B cell (primary cell): ENCODE measurements around the gene ELOVL6. TPM values are rescaled to one million over a fixed set of nuclear protein-coding genes. Genes with fewer than 3 reads are reported as not detected.

Source experiments
- ATAC-seq: fragments of 200-7000 bp; cut with Tn5 transposase; one replicate; pipeline ENCODE4 v1.10.0; 2021; ENCODE audit warnings: low read depth, mild to moderate bottlenecking, moderate number of reproducible peaks, moderate library complexity
- CTCF ChIA-PET: fragments of 350-600 bp; sonication (Branson Sonifier 250); formaldehyde crosslinking; loops from one replicate; lab custom pipeline; 2021; ENCODE audit warnings: antibody characterized with exemption, inconsistent platforms; lab: Charles Lee
- POLR2A ChIA-PET: fragments of 350-600 bp; sonication (Branson Sonifier 250); formaldehyde crosslinking; loops from one replicate; lab custom pipeline; 2021; ENCODE audit warnings: antibody characterized with exemption; lab: Charles Lee
- DNase-seq: peaks from one replicate; pipeline ENCODE4 v3.0.0; 2013
- H2AFZ ChIP-seq: 2 replicates; pipeline ENCODE4 v1.6.1; 2012; ENCODE audit warnings: mild to moderate bottlenecking, low read depth, low read length; ENCODE audit not compliant: insufficient read depth, poor library complexity, severe bottlenecking
- H3K27ac ChIP-seq, 2 donors: 1 replicate in 1 of 2; 2 replicates in 1 of 2; pipeline ENCODE4 v1.5.1; 2012 to 2013; ENCODE audit warnings: low read length in 2 of 2, mild to moderate bottlenecking in 2 of 2, moderate library complexity in 1 of 2
- H3K27me3 ChIP-seq, 4 experiments: fragments of 200-600 bp in 1 of 4; sonication (generic) in 1 of 4; replicated peaks in 1 of 4; 1 replicate in 2 of 4; 2 replicates in 2 of 4; pipeline versions ENCODE4 v1.6.1 to v1.7.0; 2013 to 2016; ENCODE audit warnings: low read length in 3 of 4, mild to moderate bottlenecking in 2 of 4, mixed read lengths in 1 of 4, moderate library complexity in 1 of 4; ENCODE audit not compliant: insufficient read depth in 4 of 4, control insufficient read depth in 3 of 4; ENCODE audit errors: control extremely low read depth in 1 of 4
- H3K36me3 ChIP-seq, 2 experiments: replicated peaks in 1 of 2; 1 replicate in 1 of 2; 2 replicates in 1 of 2; pipeline versions ENCODE4 v1.6.1 to v1.7.1; 2013; ENCODE audit warnings: low read length in 1 of 2; ENCODE audit not compliant: insufficient read depth in 2 of 2, control insufficient read depth in 1 of 2; ENCODE audit errors: control extremely low read depth in 1 of 2, extremely low read depth in 1 of 2
- H3K4me1 ChIP-seq, 2 donors: fragments of 200-600 bp in 1 of 2; sonication (generic) in 1 of 2; 1 replicate in 1 of 2; 2 replicates in 1 of 2; pipeline versions ENCODE4 v1.5.1 to v1.6.1; 2013 to 2017; ENCODE audit warnings: low read length in 2 of 2; ENCODE audit not compliant: control insufficient read depth in 2 of 2, insufficient read depth in 2 of 2
- H3K4me2 ChIP-seq: replicated peaks from 2 replicates; pipeline ENCODE3; 2012; ENCODE audit warnings: mild to moderate bottlenecking, low read depth, low read length; ENCODE audit not compliant: poor library complexity, severe bottlenecking
- H3K4me3 ChIP-seq, 5 experiments: fragments of 200-600 bp in 1 of 5; sonication (generic) in 1 of 5; 1 replicate in 3 of 5; 2 replicates in 2 of 5; pipeline versions ENCODE4 v1.5.1 to v1.7.0; 2011 to 2016; ENCODE audit warnings: low read length in 4 of 5, mild to moderate bottlenecking in 4 of 5, low read depth in 2 of 5, control low read depth in 1 of 5, moderate library complexity in 1 of 5; ENCODE audit not compliant: insufficient read depth in 1 of 5; ENCODE audit errors: control extremely low read depth in 1 of 5, extremely low read depth in 1 of 5
- H3K79me2 ChIP-seq: fragments of 200-600 bp; sonication (generic); one replicate; pipeline ENCODE4 v1.6.0; 2016; ENCODE audit warnings: low read length; ENCODE audit not compliant: control insufficient read depth, insufficient read depth
- H3K9ac ChIP-seq: fragments of 200-600 bp; sonication (generic); 2 replicates; pipeline ENCODE4 v1.6.1; 2017; ENCODE audit warnings: mild to moderate bottlenecking, low read length, moderate library complexity
- H3K9me3 ChIP-seq, 3 donors: one replicate each; pipeline versions ENCODE4 v1.6.1 to v1.7.1; 2013; ENCODE audit warnings: low read length in 2 of 3; ENCODE audit not compliant: control insufficient read depth in 2 of 3, insufficient read depth in 1 of 3; ENCODE audit errors: control extremely low read depth in 1 of 3
- H4K20me1 ChIP-seq: 2 replicates; pipeline ENCODE4 v1.6.0; 2012; ENCODE audit warnings: mild to moderate bottlenecking, low read length; ENCODE audit not compliant: insufficient read depth, control insufficient read depth, poor library complexity, severe bottlenecking
- H3K27ac Mint-ChIP-seq: one replicate; pipeline ENCODE4 v1.8.0; 2021; ENCODE audit warnings: mixed read lengths
- H3K27me3 Mint-ChIP-seq: one replicate; pipeline ENCODE4 v1.8.0; 2021; ENCODE audit warnings: mixed read lengths
- H3K4me1 Mint-ChIP-seq: one replicate; pipeline ENCODE4 v1.8.0; 2021; ENCODE audit warnings: mixed read lengths
- H3K4me3 Mint-ChIP-seq: one replicate; pipeline ENCODE4 v1.8.0; 2021; ENCODE audit warnings: mixed read lengths
- H3K9me3 Mint-ChIP-seq: one replicate; pipeline ENCODE4 v1.8.0; 2022; ENCODE audit warnings: mixed read lengths; ENCODE audit not compliant: insufficient read depth
- CTCF ChIP-seq: fragments of 200-600 bp; IDR thresholded peaks from one replicate; pipeline ENCODE4 v1.8.0; 2022; ENCODE audit warnings: antibody characterized with exemption, mild to moderate bottlenecking
- EZH2 ChIP-seq: IDR thresholded peaks from 2 replicates; pipeline ENCODE4 v1.6.1; 2012; ENCODE audit warnings: borderline replicate concordance, low read depth, mild to moderate bottlenecking, moderate library complexity, low read length; ENCODE audit not compliant: insufficient read depth, poor library complexity, severe bottlenecking
- WGBS: methylation state at CpG from one replicate; pipeline ENCODE4 v1.1.5; 2013; ENCODE audit warnings: missing lambda C conversion rate; ENCODE audit not compliant: insufficient coverage; 5-methylcytosine and 5-hydroxymethylcytosine counted together
- intact Hi-C: fragments of 100-400 bp; cut with micrococcal nuclease; formaldehyde crosslinking; loops from one replicate; pipeline ENCODE4 v1.10.0; 2022
- polyA plus RNA-seq: library from polyadenylated mRNA; depleted of rRNA; stranded (reverse); fragments of >200 nt; gene quantifications from 2 replicates; pipeline ENCODE4 v1.2.3, GENCODE V29; 2012
- total RNA-seq, 2 donors: library from RNA; stranded (reverse); fragments of 120-200 nt in 1 of 2; gene quantifications; 1 replicate in 1 of 2; 2 replicates in 1 of 2; pipeline versions ENCODE4 v1.2.3 to v1.2.4, GENCODE V29; 2013 to 2022

Gene ELOVL6
- total and polyA plus RNA-seq, 2 donors (not counting 1 experiment from before 2014, with no cell fraction given): 0.10 to 0.22 TPM

GRCh38 chr4:110172972-110173371, 25.4 kb downstream of the ELOVL6 start:
- Histone ChIP-seq H3K79me2 (no peaks in the 10 kb centered on the region), H3K9ac (no peak overlapping the region), H3K27me3 (no peaks in the 10 kb centered on the region), H3K27ac (no peak overlapping the region), H3K4me1 (no peaks in the 10 kb centered on the region), H3K9me3 (no peaks in the 10 kb centered on the region), H3K4me2 (no peak overlapping the region), H2AFZ (no peak overlapping the region), H4K20me1 (no peaks in the 10 kb centered on the region), H3K4me3 (no peak overlapping the region), H3K36me3 (no peaks in the 10 kb centered on the region)
- ATAC-seq (no peak), DNase-seq (no peak)
- ChIA-PET POLR2A (no interaction called here), CTCF (no interaction called here)
- intact Hi-C loops: no loop called here
- Mint-ChIP-seq H3K4me3 (no peak overlapping the region), H3K27ac (no peak overlapping the region), H3K4me1 (no peaks in the 10 kb centered on the region), H3K27me3 (no peaks in the 10 kb centered on the region), H3K9me3 (no peaks in the 10 kb centered on the region)
- whole genome bisulfite sequencing: no CpG with 5 or more reads among the region's 1 CpG
- no peak for TF ChIP-seq CTCF
- no peak for TF ChIP-seq EZH2

GRCh38 chr4:110171971-110172370, 26.4 kb downstream of the ELOVL6 start:
- Histone ChIP-seq H3K9me3 (no peaks in the 10 kb centered on the region), H4K20me1 (no peaks in the 10 kb centered on the region), H3K27ac (no peak overlapping the region), H3K4me2 (no peak overlapping the region), H3K36me3 (no peaks in the 10 kb centered on the region), H3K79me2 (no peaks in the 10 kb centered on the region), H2AFZ (no peak overlapping the region), H3K27me3 (no peaks in the 10 kb centered on the region), H3K4me3 (no peak overlapping the region), H3K9ac (no peak overlapping the region), H3K4me1 (no peaks in the 10 kb centered on the region)
- no CpG with 5 or more reads among the region's 1 CpG for WGBS
- ATAC-seq (no peak), DNase-seq (no peak)
- H3K27ac Mint-ChIP-seq: no peak overlapping the region
- CTCF ChIA-PET: no interaction called here
- TF ChIP-seq EZH2 (no peak), CTCF (no peak)
- H3K27me3 Mint-ChIP-seq: no peaks in the 10 kb centered on the region
- H3K9me3 Mint-ChIP-seq: no peaks in the 10 kb centered on the region
- POLR2A ChIA-PET: no interaction called here
- H3K4me1 Mint-ChIP-seq: no peaks in the 10 kb centered on the region
- no peak overlapping the region for H3K4me3 Mint-ChIP-seq
- intact Hi-C loops: no loop called here
